Femur (tissue), 1 donor: ENCODE data around the gene TTC34.

ENCODE experiments used
- DNase-seq: peaks from one replicate; pipeline ENCODE4 v3.0.0-alpha.2; 2017

TTC34 gene

GRCh38 chr1:2801535-2802291, at the start of gene TTC34:
Gene TTC34 (minus strand): TSS chr1:2801693. CDS start chr1:2800827, 866 bp downstream.
- peak; percentile 59 for DNase-seq

- no peak for DNase-seq
Observed at GRCh38 chr1:2850502-2850901, 49.0 kb upstream of the TTC34 start.

GRCh38 chr1:2848006-2848670, 46.6 kb upstream of the TTC34 start:
- no peak for DNase-seq

GRCh38 chr1:2847086-2847985, 45.8 kb upstream of the TTC34 start:
- no peak for DNase-seq

- no peak for DNase-seq
Observed at GRCh38 chr1:2845869-2846268, 44.4 kb upstream of the TTC34 start.

- no peak for DNase-seq
Observed at GRCh38 chr1:2840036-2840809, 38.7 kb upstream of the TTC34 start.

GRCh38 chr1:2837823-2838222, 36.3 kb upstream of the TTC34 start:
- DNase-seq, result no peak

- no peak for DNase-seq
Observed at GRCh38 chr1:2837316-2837715, 35.8 kb upstream of the TTC34 start.

GRCh38 chr1:2836333-2836970, 35.0 kb upstream of the TTC34 start:
- no peak for DNase-seq

- DNase-seq, result no peak
Observed at GRCh38 chr1:2835650-2836159, 34.2 kb upstream of the TTC34 start.

GRCh38 chr1:2834741-2835564, 33.5 kb upstream of the TTC34 start:
- no peak for DNase-seq

GRCh38 chr1:2834146-2834475, 32.6 kb upstream of the TTC34 start:
- DNase-seq, result no peak

- no peak for DNase-seq
Observed at GRCh38 chr1:2833454-2834145, 32.1 kb upstream of the TTC34 start.

- DNase-seq, result no peak
Observed at GRCh38 chr1:2832506-2833453, 31.3 kb upstream of the TTC34 start.

- no peak for DNase-seq
Observed at GRCh38 chr1:2831596-2832212, 30.2 kb upstream of the TTC34 start.

GRCh38 chr1:2830761-2831425, 29.4 kb upstream of the TTC34 start:
- no peak for DNase-seq

- DNase-seq, result no peak
Observed at GRCh38 chr1:2829846-2830615, 28.5 kb upstream of the TTC34 start.
